H1 (cell line): Measurements from ENCODE around the gene KRTAP10-3. TPM values are rescaled to one million over a fixed set of nuclear protein-coding genes. Genes with fewer than 3 reads are reported as not detected.

Experiments
- CTCF ChIA-PET: fragments of 300-600 bp; sonication (Branson Sonifier 250); formaldehyde crosslinking; loops from one replicate; lab custom pipeline; 2021; ENCODE audit not compliant: partially characterized antibody; lab: Charles Lee
- POLR2A ChIA-PET: fragments of 300-600 bp; sonication (Branson Sonifier 250); formaldehyde crosslinking; loops from one replicate; lab custom pipeline; 2021; ENCODE audit warnings: inconsistent platforms; ENCODE audit not compliant: partially characterized antibody; lab: Charles Lee
- DNase-seq, 2 experiments: peaks; one replicate each; pipeline versions ENCODE4 v3.0.0 to v3.0.0-alpha.2; 2010 to 2022; ENCODE audit warnings: low spot score in 2 of 2, low read depth in 1 of 2, mixed read lengths in 1 of 2
- FAIRE-seq: peaks from 2 replicates; lab custom pipeline; 2011; peaks lifted over from hg19 to GRCh38; lab: Jason Lieb, UNC
- H2AFZ ChIP-seq: 2 replicates; pipeline ENCODE4 v1.8.1; 2012; ENCODE audit warnings: low read length, inconsistent platforms
- H2AK5ac ChIP-seq: 2 replicates; pipeline ENCODE4 v1.6.1; 2013; ENCODE audit warnings: low read depth, low read length
- H2BK120ac ChIP-seq: replicated peaks from 2 replicates; pipeline ENCODE3; 2013; ENCODE audit warnings: low read depth, low read length, inconsistent platforms
- H2BK12ac ChIP-seq: 2 replicates; pipeline ENCODE4 v1.6.1; 2013; ENCODE audit warnings: low read depth, low read length
- H2BK15ac ChIP-seq: 2 replicates; pipeline ENCODE4 v1.6.1; 2013; ENCODE audit warnings: low read length
- H2BK20ac ChIP-seq: 2 replicates; pipeline ENCODE4 v1.6.1; 2013; ENCODE audit warnings: low read length
- H2BK5ac ChIP-seq: 2 replicates; pipeline ENCODE4 v1.6.1; 2013; ENCODE audit warnings: low read depth, low read length
- H3K14ac ChIP-seq: 2 replicates; pipeline ENCODE4 v1.6.1; 2013; ENCODE audit warnings: inconsistent platforms; ENCODE audit not compliant: insufficient read length
- H3K18ac ChIP-seq: 2 replicates; pipeline ENCODE4 v1.6.1; 2013; ENCODE audit warnings: low read length; ENCODE audit errors: extremely low read depth
- H3K23ac ChIP-seq: 2 replicates; pipeline ENCODE4 v1.6.1; 2013; ENCODE audit warnings: inconsistent platforms; ENCODE audit not compliant: insufficient read length
- H3K23me2 ChIP-seq: 2 replicates; pipeline ENCODE4 v1.6.1; 2013; ENCODE audit warnings: low read depth, low read length
- H3K27ac ChIP-seq: 2 replicates; pipeline ENCODE4 v1.6.1; 2011; ENCODE audit warnings: low read depth, low read length, inconsistent platforms
- H3K27me3 ChIP-seq, 4 experiments: replicated peaks in 1 of 4; 1 replicate in 1 of 4; 2 replicates in 3 of 4; pipeline versions ENCODE4 v1.6.1 to v1.8.1; 2011 to 2013; ENCODE audit warnings: low read length in 3 of 4, mild to moderate bottlenecking in 3 of 4, inconsistent platforms in 2 of 4, mixed read lengths in 2 of 4, moderate library complexity in 1 of 4; ENCODE audit not compliant: control insufficient read depth in 3 of 4, insufficient read depth in 3 of 4; ENCODE audit errors: extremely low read depth in 1 of 4
- H3K36me3 ChIP-seq, 4 experiments: 2 replicates each; pipeline versions ENCODE4 v1.6.1 to v1.8.1; 2011 to 2013; ENCODE audit warnings: mild to moderate bottlenecking in 4 of 4, low read length in 3 of 4, moderate library complexity in 2 of 4, control low read depth in 1 of 4, inconsistent platforms in 1 of 4; ENCODE audit not compliant: insufficient read depth in 4 of 4, control insufficient read depth in 2 of 4
- H3K4ac ChIP-seq: replicated peaks from 2 replicates; pipeline ENCODE3; 2013; ENCODE audit warnings: low read length, low read depth, mixed read lengths, inconsistent platforms; ENCODE audit not compliant: insufficient read length
- H3K4me1 ChIP-seq, 4 experiments: replicated peaks in 1 of 4; 1 replicate in 1 of 4; 2 replicates in 3 of 4; pipeline versions ENCODE4 v1.6.1 to v1.8.1; 2011 to 2013; ENCODE audit warnings: low read length in 3 of 4, inconsistent platforms in 2 of 4, mixed read lengths in 1 of 4; ENCODE audit not compliant: insufficient read depth in 4 of 4, control insufficient read depth in 3 of 4
- H3K4me2 ChIP-seq, 2 experiments: 2 replicates each; pipeline versions ENCODE4 v1.6.1 to v1.8.1; 2011 to 2013; ENCODE audit warnings: low read depth in 2 of 2, low read length in 2 of 2, control low read depth in 1 of 2, inconsistent platforms in 1 of 2, mild to moderate bottlenecking in 1 of 2; ENCODE audit not compliant: insufficient read depth in 1 of 2
- H3K4me3 ChIP-seq, 4 experiments: fragments of 200-600, 300-600 bp in 1 of 4; sonication (generic), shearing (Covaris generic), sonication (Bioruptor Twin) in 1 of 4; 2 replicates each; pipeline versions ENCODE4 v1.5.1 to v1.8.1; 2011 to 2016; ENCODE audit warnings: low read length in 4 of 4, low read depth in 3 of 4, control low read depth in 2 of 4, inconsistent platforms in 2 of 4, mild to moderate bottlenecking in 2 of 4, mixed read lengths in 1 of 4, moderate library complexity in 1 of 4; ENCODE audit not compliant: insufficient read depth in 2 of 4; ENCODE audit errors: extremely low read depth in 1 of 4
- H3K56ac ChIP-seq: replicated peaks from 2 replicates; pipeline ENCODE3; 2013; ENCODE audit warnings: low read depth, mild to moderate bottlenecking, mixed read lengths, low read length, inconsistent platforms; ENCODE audit not compliant: insufficient read length
- H3K79me1 ChIP-seq: 2 replicates; pipeline ENCODE4 v1.6.1; 2013; ENCODE audit warnings: low read depth, low read length, control low read depth
- H3K79me2 ChIP-seq, 2 experiments: 2 replicates each; pipeline versions ENCODE4 v1.6.1 to v1.8.1; 2012 to 2013; ENCODE audit warnings: low read length in 2 of 2, mild to moderate bottlenecking in 2 of 2, inconsistent platforms in 1 of 2; ENCODE audit not compliant: insufficient read depth in 2 of 2, control insufficient read depth in 1 of 2
- H3K9ac ChIP-seq, 4 experiments: replicated peaks in 1 of 4; 1 replicate in 1 of 4; 2 replicates in 3 of 4; pipeline versions ENCODE4 v1.6.1 to v1.8.1; 2011 to 2013; ENCODE audit warnings: low read depth in 3 of 4, low read length in 3 of 4, control low read depth in 2 of 4, mild to moderate bottlenecking in 2 of 4, moderate library complexity in 2 of 4, inconsistent platforms in 1 of 4; ENCODE audit errors: extremely low read depth in 1 of 4
- H3K9me3 ChIP-seq, 2 experiments: 2 replicates each; pipeline versions ENCODE4 v1.6.1 to v1.8.1; 2012 to 2013; ENCODE audit warnings: mild to moderate bottlenecking in 2 of 2, moderate library complexity in 2 of 2, control low read depth in 1 of 2, inconsistent platforms in 1 of 2, low read depth in 1 of 2, low read length in 1 of 2, mixed read lengths in 1 of 2; ENCODE audit not compliant: insufficient read depth in 2 of 2
- H4K20me1 ChIP-seq, 2 experiments: replicated peaks in 1 of 2; 2 replicates each; pipeline versions ENCODE3 to v1.8.1; 2011 to 2013; ENCODE audit warnings: inconsistent platforms in 2 of 2, low read length in 2 of 2, mild to moderate bottlenecking in 1 of 2; ENCODE audit not compliant: insufficient read depth in 2 of 2, control insufficient read depth in 1 of 2
- H4K5ac ChIP-seq: 2 replicates; pipeline ENCODE4 v1.6.1; 2013; ENCODE audit warnings: low read length, low read depth, mixed read lengths, inconsistent platforms; ENCODE audit not compliant: insufficient read length
- H4K8ac ChIP-seq: 2 replicates; pipeline ENCODE4 v1.8.0; 2013; ENCODE audit warnings: mild to moderate bottlenecking, moderate library complexity, low read length, inconsistent platforms; ENCODE audit not compliant: insufficient read depth; ENCODE audit errors: extremely low read depth
- H4K91ac ChIP-seq: replicated peaks from 2 replicates; pipeline ENCODE3; 2013; ENCODE audit warnings: low read length, mixed read lengths, inconsistent platforms; ENCODE audit not compliant: insufficient read length
- WGBS, 2 experiments: shearing (Covaris generic) in 1 of 2; methylation state at CpG; one replicate each; pipeline versions ENCODE4 v1.1.6 to v1.1.7; 2013 to 2015; ENCODE audit warnings: low lambda C conversion rate in 2 of 2, mixed read lengths in 2 of 2, inconsistent platforms in 1 of 2, low coverage in 1 of 2, missing lambda C conversion rate in 1 of 2; ENCODE audit not compliant: insufficient replicate concordance in 2 of 2, insufficient coverage in 1 of 2, insufficient read length in 1 of 2; ENCODE audit errors: extremely low coverage in 1 of 2, missing lambda C conversion rate in 1 of 2; 5-methylcytosine and 5-hydroxymethylcytosine counted together
- polyA plus RNA-seq, 7 experiments: library from polyadenylated mRNA; depleted of rRNA in 3 of 7; stranded (reverse) in 5 of 7; unstranded in 2 of 7; fragments of >200 nt in 5 of 7; fragments of 200-250 nt in 2 of 7; gene quantifications; 1 replicate in 5 of 7; 2 replicates in 1 of 7; 4 replicates in 1 of 7; pipeline versions ENCODE4 v1.2.1 to v1.2.3, GENCODE V29; 2011 to 2013; ENCODE audit warnings: missing spikeins in 2 of 7, mixed read lengths in 2 of 7
- total RNA-seq: library from RNA; stranded (reverse); fragmentation: NEBNext Ultra II Directional; extraction: Animal tissue kit (Norgen Biotek cat#: 25700); gene quantifications from 2 replicates; pipeline ENCODE4 v1.2.1, GENCODE V29; 2021

KRTAP10-3 gene
- total and polyA plus RNA-seq, 2 of the 8 experiments (the other 6 are each of a cell fraction or from before 2014, with no cell fraction given): not detected

DNA sequence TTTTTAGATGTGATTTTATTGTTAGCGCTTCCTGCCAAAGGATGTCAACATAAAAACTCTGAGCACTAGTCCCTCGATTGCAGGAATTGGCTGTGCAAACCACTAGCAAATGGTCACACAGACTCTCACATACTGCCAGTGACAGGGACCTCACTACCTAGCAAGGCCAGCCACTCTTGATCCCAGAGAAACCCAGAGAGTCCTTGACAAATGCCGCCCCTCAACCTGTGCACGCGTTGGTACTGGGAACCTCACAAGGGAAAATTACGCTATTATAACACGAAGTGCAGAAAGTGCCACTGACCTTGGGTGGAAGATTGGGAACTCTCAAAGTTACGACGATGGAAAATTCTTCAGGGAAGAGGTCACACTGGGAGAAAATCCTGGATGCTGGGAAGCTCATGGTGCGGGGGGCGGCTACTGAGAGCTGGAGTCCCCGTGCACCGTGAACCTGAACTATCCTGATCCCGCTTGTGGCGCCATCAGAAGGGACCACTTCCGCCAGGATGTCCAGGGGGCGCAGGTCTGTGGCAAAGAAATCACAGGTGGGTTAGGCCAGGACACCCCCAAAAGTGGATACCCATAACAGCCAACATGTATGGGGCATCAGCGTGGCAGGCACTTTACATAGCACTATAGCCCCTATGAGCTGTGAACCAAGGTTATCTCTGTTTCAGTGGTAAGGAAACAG is 9.0 kb upstream of the KRTAP10-3 start:
- no peak overlapping the region for H3K56ac ChIP-seq
- POLR2A ChIA-PET: no interaction called here
- no peak overlapping the region for H2BK12ac ChIP-seq
- H3K27ac ChIP-seq: no peak overlapping the region
- H4K5ac ChIP-seq: no peak overlapping the region
- H3K27me3 ChIP-seq: no peaks in the 10 kb centered on the region
- H3K9me3 ChIP-seq: peaks cover 7 to 13% of the 10 kb centered on the region in 2 experiments; a peak in 3 of 4 replicates
- no peaks in the 10 kb centered on the region; the same call in 1 of the 2 replicates for H3K23me2 ChIP-seq
- no peak overlapping the region for H2AK5ac ChIP-seq
- H4K20me1 ChIP-seq: no peaks in the 10 kb centered on the region
- no peak overlapping the region for H3K9ac ChIP-seq
- H3K4me1 ChIP-seq: peaks cover 0 to 3% (median 0%) of the 10 kb centered on the region in 4 experiments; a peak in 1 of 7 replicates
- no peak overlapping the region for H2BK15ac ChIP-seq
- H3K23ac ChIP-seq: no peak overlapping the region
- CTCF ChIA-PET: interaction anchor here (0.7 to 1.6 kb wide), 4 partner anchors 10 to 41 kb away, joined by 3 to 5 read pairs (median 3); partner anchors contain the start of genes KRTAP10-3 and KRTAP10-5
- FAIRE-seq (no peak), DNase-seq (no peak)
- no peak overlapping the region for H4K8ac ChIP-seq
- H3K14ac ChIP-seq: no peak overlapping the region
- H2BK5ac ChIP-seq: no peak overlapping the region
- no peaks in the 10 kb centered on the region for H3K79me2 ChIP-seq
- no peaks in the 10 kb centered on the region for H3K36me3 ChIP-seq
- WGBS, 2 experiments: 92% methylated on average over 18 of the region's 18 CpGs; no CpG with 5 or more reads in 1 of the 2 experiments
- H2BK20ac ChIP-seq: no peak overlapping the region
- no peak overlapping the region for H3K4me3 ChIP-seq
- no peak overlapping the region for H4K91ac ChIP-seq
- H3K4me2 ChIP-seq: no peak overlapping the region
- no peaks in the 10 kb centered on the region for H3K79me1 ChIP-seq
- H2AFZ ChIP-seq: no peak overlapping the region; the same call in 1 of the 2 replicates
- no peak overlapping the region for H2BK120ac ChIP-seq
- H3K4ac ChIP-seq: no peak overlapping the region
- H3K18ac ChIP-seq: no peak overlapping the region
